ENCODE measurements around the gene DDX25. TPM values are rescaled to one million over a fixed set of nuclear protein-coding genes. Genes with fewer than 3 reads are reported as not detected.

DDX25 gene
- total RNA-seq, 6 donors from 2014 or later, result 0.31 TPM; not detected in 5

DNA sequence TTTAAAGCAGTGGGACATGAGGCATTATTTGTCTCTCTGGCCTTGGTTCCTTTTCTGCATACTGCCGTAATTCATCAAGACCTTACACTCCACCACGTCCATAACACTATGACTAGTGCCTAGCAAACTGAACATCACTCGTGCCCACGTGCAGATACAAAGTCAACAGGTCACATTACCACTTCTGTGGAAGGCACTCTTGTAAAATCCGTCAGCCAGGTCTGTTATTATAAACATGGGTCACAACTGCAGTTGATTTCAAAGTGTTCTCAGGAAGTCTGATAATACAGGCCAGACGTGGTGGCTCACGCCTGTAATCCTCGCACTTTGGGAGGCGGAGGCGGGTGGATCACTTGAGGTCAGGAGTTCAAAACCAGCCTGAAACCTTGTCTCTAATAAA lies 55.6 kb downstream of the DDX25 start:
- no peak for TF ChIP-seq EP300 (IDR thresholded peaks at IDR 0.05)
- TF ChIP-seq, protein P1, sequence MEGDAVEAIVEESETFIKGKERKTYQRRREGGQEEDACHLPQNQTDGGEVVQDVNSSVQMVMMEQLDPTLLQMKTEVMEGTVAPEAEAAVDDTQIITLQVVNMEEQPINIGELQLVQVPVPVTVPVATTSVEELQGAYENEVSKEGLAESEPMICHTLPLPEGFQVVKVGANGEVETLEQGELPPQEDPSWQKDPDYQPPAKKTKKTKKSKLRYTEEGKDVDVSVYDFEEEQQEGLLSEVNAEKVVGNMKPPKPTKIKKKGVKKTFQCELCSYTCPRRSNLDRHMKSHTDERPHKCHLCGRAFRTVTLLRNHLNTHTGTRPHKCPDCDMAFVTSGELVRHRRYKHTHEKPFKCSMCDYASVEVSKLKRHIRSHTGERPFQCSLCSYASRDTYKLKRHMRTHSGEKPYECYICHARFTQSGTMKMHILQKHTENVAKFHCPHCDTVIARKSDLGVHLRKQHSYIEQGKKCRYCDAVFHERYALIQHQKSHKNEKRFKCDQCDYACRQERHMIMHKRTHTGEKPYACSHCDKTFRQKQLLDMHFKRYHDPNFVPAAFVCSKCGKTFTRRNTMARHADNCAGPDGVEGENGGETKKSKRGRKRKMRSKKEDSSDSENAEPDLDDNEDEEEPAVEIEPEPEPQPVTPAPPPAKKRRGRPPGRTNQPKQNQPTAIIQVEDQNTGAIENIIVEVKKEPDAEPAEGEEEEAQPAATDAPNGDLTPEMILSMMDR (IDR thresholded peaks at IDR 0.05), result no peak
- no peak for TF ChIP-seq POLR2AphosphoS5 (IDR thresholded peaks at IDR 0.05)
- no peak for TF ChIP-seq POLR2A (IDR thresholded peaks at IDR 0.05)
- Histone ChIP-seq H3K4me3 (no peak overlapping the region), H3K27ac (no peak overlapping the region), H3K36me3 (no peaks in the 10 kb centered on the region), H3K27me3 (no peaks in the 10 kb centered on the region), H3K4me1 (no peaks in the 10 kb centered on the region), H3K9me3 (no peaks in the 10 kb centered on the region)
- ATAC-seq (ENCODE audit: low FRiP score in 2 of 2) (no peak), DNase-seq (no peak)
- WGBS, 2 donors, result 78 to 89% methylated on average over 10 of the region's 10 CpGs

DNA sequence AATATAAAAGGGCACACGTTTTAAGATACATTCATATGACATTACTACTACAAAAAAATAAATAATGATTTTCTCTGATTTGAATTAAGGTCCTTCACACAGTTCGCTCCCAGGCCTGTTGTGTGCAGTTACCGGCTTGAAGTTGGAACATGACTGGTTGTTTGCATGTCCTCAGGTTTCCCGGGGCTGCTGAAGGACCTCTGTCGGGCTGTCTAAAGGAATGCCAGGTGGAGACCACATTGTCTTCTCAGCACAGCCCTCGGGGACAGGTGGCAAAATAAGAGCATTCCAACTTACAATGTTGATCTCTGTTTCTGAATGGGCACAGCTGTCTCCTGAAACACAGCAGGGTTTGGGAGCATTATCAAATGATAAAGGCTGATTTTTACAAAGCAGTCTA lies 56.5 kb downstream of the DDX25 start:
- TF ChIP-seq, protein P1 (IDR thresholded peaks at IDR 0.05), result no peak
- TF ChIP-seq POLR2A (IDR thresholded peaks at IDR 0.05) (no peak), POLR2AphosphoS5 (IDR thresholded peaks at IDR 0.05) (no peak), EP300 (IDR thresholded peaks at IDR 0.05) (no peak)
- Histone ChIP-seq H3K9me3 (no peaks in the 10 kb centered on the region), H3K27ac (no peak overlapping the region), H3K4me3 (no peak overlapping the region), H3K27me3 (no peaks in the 10 kb centered on the region), H3K4me1 (no peaks in the 10 kb centered on the region), H3K36me3 (no peaks in the 10 kb centered on the region)
- ATAC-seq (ENCODE audit: low FRiP score in 2 of 2), result no peak
- DNase-seq, result no peak
- 80 to 84% methylated on average over 6 of the region's 6 CpGs for WGBS, 2 donors

DNA sequence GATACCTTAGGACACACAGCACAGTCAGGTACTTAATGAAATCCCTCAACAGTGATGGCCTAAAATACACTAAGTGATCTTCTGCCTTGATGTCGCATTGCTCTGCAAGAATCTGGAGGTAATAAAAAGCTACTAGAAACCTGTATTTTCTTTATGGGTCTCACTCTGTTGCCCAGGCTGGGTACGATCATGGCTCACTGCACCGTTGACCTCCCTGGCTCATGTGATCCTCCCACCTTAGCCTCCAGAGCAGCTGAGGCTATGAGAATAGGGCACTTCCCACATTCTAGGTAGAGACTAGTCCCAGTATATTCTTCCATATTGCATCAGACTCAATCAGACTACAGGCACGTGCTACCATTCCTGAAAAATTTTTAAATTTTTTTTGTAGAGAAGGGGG lies 63.2 kb downstream of the DDX25 start:
- Histone ChIP-seq H3K27me3 (no peaks in the 10 kb centered on the region), H3K9me3 (no peaks in the 10 kb centered on the region), H3K27ac (no peak overlapping the region), H3K4me1 (peaks cover 0 to 6% (median 0%) of the 10 kb centered on the region in 4 donors), H3K4me3 (no peak overlapping the region), H3K36me3 (no peaks in the 10 kb centered on the region)
- no peak for TF ChIP-seq POLR2AphosphoS5 (IDR thresholded peaks at IDR 0.05)
- TF ChIP-seq EP300 (IDR thresholded peaks at IDR 0.05), result no peak
- TF ChIP-seq, protein P1 (IDR thresholded peaks at IDR 0.05), result no peak
- no peak for TF ChIP-seq POLR2A (IDR thresholded peaks at IDR 0.05)
- DNase-seq (no peak), ATAC-seq (ENCODE audit: low FRiP score in 2 of 2) (no peak)
- WGBS, 2 donors, result 94 to 97% methylated on average over 4 of the region's 4 CpGs

DNA sequence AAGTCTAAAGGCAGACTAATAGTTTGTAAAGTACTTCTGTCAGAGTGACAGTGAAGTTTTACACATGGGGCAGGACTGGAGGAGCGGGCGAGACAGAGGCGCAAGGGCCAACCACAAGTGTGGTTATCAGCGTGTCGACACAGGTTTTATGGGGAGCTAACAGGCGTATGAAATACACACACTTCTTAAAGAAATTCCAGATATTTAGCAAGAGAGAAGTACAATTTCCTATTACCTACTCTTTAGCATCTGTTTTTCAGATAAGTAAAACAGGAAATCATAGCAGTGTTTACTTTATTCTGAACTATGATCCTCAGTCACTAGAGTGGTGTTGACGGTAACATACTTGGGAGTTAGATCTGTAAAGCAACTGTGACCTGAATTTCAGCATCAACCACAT lies 64.0 kb downstream of the DDX25 start:
- Histone ChIP-seq H3K4me1 (peaks cover 0 to 6% (median 0%) of the 10 kb centered on the region in 4 donors), H3K27me3 (no peaks in the 10 kb centered on the region), H3K36me3 (no peaks in the 10 kb centered on the region), H3K9me3 (no peaks in the 10 kb centered on the region), H3K4me3 (no peak overlapping the region), H3K27ac (no peak overlapping the region)
- 29 to 40% methylated on average over 7 of the region's 7 CpGs for WGBS, 2 donors
- DNase-seq (no peak), ATAC-seq (ENCODE audit: low FRiP score in 2 of 2) (peak in 1 of 2 donors; percentile 46)
- no peak for TF ChIP-seq EP300 (IDR thresholded peaks at IDR 0.05)
- TF ChIP-seq, protein P1 (IDR thresholded peaks at IDR 0.05), result no peak
- TF ChIP-seq POLR2AphosphoS5 (IDR thresholded peaks at IDR 0.05), result no peak
- TF ChIP-seq POLR2A (IDR thresholded peaks at IDR 0.05), result no peak

DNA sequence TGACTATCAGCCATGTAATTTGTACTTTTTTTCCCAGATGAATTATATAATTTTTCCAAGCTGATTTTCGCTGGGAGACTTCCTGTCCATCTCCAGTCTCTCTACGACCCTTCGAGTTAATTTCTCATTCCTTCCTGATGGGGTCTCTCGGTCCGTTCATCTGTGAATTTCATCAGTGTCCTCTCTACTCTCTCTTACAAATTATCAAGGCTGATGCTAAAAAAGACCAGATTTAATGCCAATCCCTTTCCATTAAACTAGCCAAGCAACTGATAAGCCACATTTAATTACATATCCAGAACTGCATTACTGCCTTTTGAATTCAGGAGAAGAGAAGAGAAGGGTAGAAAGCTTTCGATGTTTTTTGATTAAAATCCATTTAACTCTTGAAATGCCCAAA lies 67.3 kb downstream of the DDX25 start:
- Histone ChIP-seq H3K9me3 (no peaks in the 10 kb centered on the region), H3K27me3 (no peaks in the 10 kb centered on the region), H3K4me1 (peaks cover 0 to 6% (median 0%) of the 10 kb centered on the region in 4 donors), H3K4me3 (no peak overlapping the region), H3K36me3 (no peaks in the 10 kb centered on the region), H3K27ac (no peak overlapping the region)
- TF ChIP-seq POLR2A (IDR thresholded peaks at IDR 0.05) (no peak), POLR2AphosphoS5 (IDR thresholded peaks at IDR 0.05) (no peak), EP300 (IDR thresholded peaks at IDR 0.05) (no peak)
- TF ChIP-seq, protein P1 (IDR thresholded peaks at IDR 0.05), result no peak
- WGBS, 2 donors, result 62 to 77% methylated on average over 6 of the region's 6 CpGs
- no peak for DNase-seq
- no peak for ATAC-seq (ENCODE audit: low FRiP score in 2 of 2)
